ENCODE measurements around the gene KIF22.
A peak's percentile ranks its signal among the peaks of the same experiment; 100 is the strongest.
"Not testable (repeated sequence)": the region's sequence is repeated elsewhere in the genome, so short reads cannot be mapped to it uniquely, and the experiment has no call there.

Gene KIF22

GRCh38 chr16:29765167-29766032 lies 25.2 kb upstream of the KIF22 start:
- DNase-seq (ENCODE audit: low spot score) (no peak), FAIRE-seq (no peak)

- no peak for FAIRE-seq
- DNase-seq (ENCODE audit: low spot score), result no peak
These were observed 24.0 kb upstream of the KIF22 start for GRCh38 chr16:29766571-29766970.

- DNase-seq (ENCODE audit: low spot score), result no peak
- no peak for FAIRE-seq
These were observed 23.5 kb upstream of the KIF22 start for GRCh38 chr16:29767062-29767461.

- FAIRE-seq, result no peak
- DNase-seq (ENCODE audit: low spot score), result no peak
These were observed 21.0 kb upstream of the KIF22 start for GRCh38 chr16:29769507-29769906.

GRCh38 chr16:29770250-29770929 lies 20.2 kb upstream of the KIF22 start:
- no peak for DNase-seq (ENCODE audit: low spot score)
- no peak for FAIRE-seq

GRCh38 chr16:29772330-29772729 lies 18.2 kb upstream of the KIF22 start:
- not testable (repeated sequence) for FAIRE-seq; DNase-seq (ENCODE audit: low spot score)

- FAIRE-seq (no peak), DNase-seq (ENCODE audit: low spot score) (no peak)
These were observed 15.8 kb upstream of the KIF22 start for GRCh38 chr16:29774730-29775129.

GRCh38 chr16:29775742-29776408 lies 14.7 kb upstream of the KIF22 start:
- peak; percentile 48 for DNase-seq (ENCODE audit: low spot score)
- FAIRE-seq, result no peak

GRCh38 chr16:29777576-29778350 lies 12.8 kb upstream of the KIF22 start, which contains the start of gene ZG16:
Gene ZG16, plus strand, starts transcription at chr16:29778256. Its CDS starts 1,011 bp downstream, at chr16:29779267.
- no peak for FAIRE-seq
- no peak for DNase-seq (ENCODE audit: low spot score)

GRCh38 chr16:29779474-29779873 lies 11.1 kb upstream of the KIF22 start:
- DNase-seq (ENCODE audit: low spot score) (peak; percentile 27), FAIRE-seq (no peak)

GRCh38 chr16:29783094-29783953 lies 7.2 kb upstream of the KIF22 start:
- not testable (repeated sequence) for DNase-seq (ENCODE audit: low spot score); FAIRE-seq

- FAIRE-seq (no peak), DNase-seq (ENCODE audit: low spot score) (no peak)
These were observed 6.4 kb upstream of the KIF22 start for GRCh38 chr16:29784157-29784556.

GRCh38 chr16:29784901-29785500 lies 5.5 kb upstream of the KIF22 start:
- DNase-seq (ENCODE audit: low spot score) (no peak), FAIRE-seq (no peak)

GRCh38 chr16:29787155-29787554 lies 3.4 kb upstream of the KIF22 start:
- FAIRE-seq; DNase-seq (ENCODE audit: low spot score): not testable (repeated sequence)

GRCh38 chr16:29789775-29790182 lies 772 bp upstream of the KIF22 start:
- no peak for FAIRE-seq
- DNase-seq (ENCODE audit: low spot score), result no peak

- DNase-seq (ENCODE audit: low spot score), result no peak
- no peak for FAIRE-seq
These were observed 646 bp downstream of the KIF22 start for GRCh38 chr16:29790949-29791844.

GRCh38 chr16:29791845-29792807 lies 1.6 kb downstream of the KIF22 start:
- no peak for FAIRE-seq
- no peak for DNase-seq (ENCODE audit: low spot score)

- not testable (repeated sequence) for DNase-seq (ENCODE audit: low spot score); FAIRE-seq
These were observed 2.6 kb downstream of the KIF22 start for GRCh38 chr16:29793153-29793552.

Data from urothelium cell line (cell line).